PFSK-1 (cell line): ENCODE data around the gene CCDC137. TPM values are rescaled to one million over a fixed set of nuclear protein-coding genes. Genes with fewer than 3 reads are reported as not detected.
A peak's percentile ranks its signal among the peaks of the same experiment; 100 is the strongest.

Experiments
- FOXP2 ChIP-seq: optimal IDR thresholded peaks from 2 replicates; pipeline ENCODE3; 2011; ENCODE audit warnings: borderline replicate concordance, control low read depth, inconsistent platforms; ENCODE audit not compliant: insufficient read depth; ENCODE audit errors: extremely low read length, extremely low read depth
- POLR2AphosphoS5 ChIP-seq: IDR thresholded peaks from 2 replicates; pipeline ENCODE4 v1.6.1; 2012; ENCODE audit warnings: low read depth, mild to moderate bottlenecking, control low read depth, low read length, moderate library complexity
- SIN3A ChIP-seq: IDR thresholded peaks from 2 replicates; pipeline ENCODE4 v1.6.1; 2012; ENCODE audit warnings: mild to moderate bottlenecking, low read length, moderate library complexity, borderline replicate concordance; ENCODE audit not compliant: insufficient read depth
- TAF1 ChIP-seq: IDR thresholded peaks from 2 replicates; pipeline ENCODE4 v1.6.1; 2012; ENCODE audit warnings: low read length, control low read depth, borderline replicate concordance; ENCODE audit not compliant: insufficient read depth
- polyA plus RNA-seq: library from polyadenylated mRNA; unstranded; fragments of >200 nt; gene quantifications from one replicate; pipeline ENCODE4 v1.2.1, GENCODE V29; 2012; ENCODE audit warnings: low read depth, missing spikeins; ENCODE audit not compliant: insufficient read length
- TF ChIP-seq, protein P1 (sequence below), 2 experiments: IDR thresholded peaks; 2 replicates each; pipeline versions ENCODE4 v1.6.1 to v1.8.0; 2011 to 2012; ENCODE audit warnings: low read depth in 2 of 2, low read length in 2 of 2, control low read depth in 1 of 2, inconsistent platforms in 1 of 2, mild to moderate bottlenecking in 1 of 2, moderate library complexity in 1 of 2; ENCODE audit not compliant: insufficient read depth in 1 of 2

Gene CCDC137, protein sequence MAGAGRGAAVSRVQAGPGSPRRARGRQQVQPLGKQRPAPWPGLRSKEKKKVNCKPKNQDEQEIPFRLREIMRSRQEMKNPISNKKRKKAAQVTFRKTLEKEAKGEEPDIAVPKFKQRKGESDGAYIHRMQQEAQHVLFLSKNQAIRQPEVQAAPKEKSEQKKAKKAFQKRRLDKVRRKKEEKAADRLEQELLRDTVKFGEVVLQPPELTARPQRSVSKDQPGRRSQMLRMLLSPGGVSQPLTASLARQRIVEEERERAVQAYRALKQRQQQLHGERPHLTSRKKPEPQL
- polyA plus RNA-seq = 99.0 TPM

DNA sequence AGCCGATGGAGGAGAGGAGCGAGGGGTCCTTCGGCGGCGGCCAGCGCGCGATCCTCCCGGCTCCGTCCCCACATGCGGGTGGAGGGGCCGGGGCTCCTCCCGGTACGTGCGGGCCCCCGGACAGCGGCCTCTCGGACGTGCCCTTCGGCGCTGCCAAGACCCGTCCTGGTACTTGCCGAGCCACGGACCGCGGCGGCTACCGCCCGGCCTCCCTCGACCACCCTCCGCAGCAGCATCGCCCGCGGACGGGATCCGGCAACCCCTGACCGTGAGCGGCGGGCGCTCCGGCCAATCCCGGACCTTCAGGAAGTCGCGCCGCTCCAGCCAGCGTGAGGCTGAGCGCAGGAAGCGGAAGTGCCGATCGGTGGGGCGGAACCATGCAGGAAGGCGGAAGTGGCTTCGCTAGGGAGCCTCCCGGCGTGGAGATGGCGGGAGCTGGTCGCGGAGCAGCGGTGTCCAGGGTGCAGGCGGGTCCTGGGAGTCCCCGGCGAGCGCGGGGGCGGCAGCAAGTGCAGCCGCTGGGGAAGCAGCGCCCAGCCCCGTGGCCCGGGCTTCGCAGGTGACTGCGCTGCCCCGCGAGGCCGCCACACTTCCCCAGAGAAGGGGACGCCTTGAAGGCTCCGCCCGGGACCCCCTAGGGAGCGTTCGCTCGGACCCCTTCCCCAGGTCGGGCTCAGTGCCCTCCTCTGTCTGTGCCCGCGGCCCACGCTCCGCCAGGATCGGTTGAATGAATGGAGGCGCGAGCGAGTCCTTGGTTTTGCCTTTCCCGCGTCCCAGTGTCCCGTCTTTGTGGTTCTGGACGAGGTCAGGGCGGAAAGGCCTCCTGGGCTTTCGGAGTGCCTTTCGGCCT lies at the start of gene CCDC137, which contains the start of gene OXLD1:
Gene CCDC137, plus strand, starts transcription at position 396 of the 850 bp plus-strand sequence. Its CDS starts 30 bp downstream, at position 426.
Gene OXLD1, minus strand, starts transcription at position 264 of the 850 bp plus-strand sequence. Its CDS starts 28 bp downstream, at position 236.
- TF ChIP-seq POLR2AphosphoS5 = peak; percentile 82; the same call in 1 of the 2 replicates
- peak; percentile 96 for TF ChIP-seq FOXP2
- no peak; the same call in 1 of the 2 replicates for TF ChIP-seq SIN3A
- TF ChIP-seq, protein P1, sequence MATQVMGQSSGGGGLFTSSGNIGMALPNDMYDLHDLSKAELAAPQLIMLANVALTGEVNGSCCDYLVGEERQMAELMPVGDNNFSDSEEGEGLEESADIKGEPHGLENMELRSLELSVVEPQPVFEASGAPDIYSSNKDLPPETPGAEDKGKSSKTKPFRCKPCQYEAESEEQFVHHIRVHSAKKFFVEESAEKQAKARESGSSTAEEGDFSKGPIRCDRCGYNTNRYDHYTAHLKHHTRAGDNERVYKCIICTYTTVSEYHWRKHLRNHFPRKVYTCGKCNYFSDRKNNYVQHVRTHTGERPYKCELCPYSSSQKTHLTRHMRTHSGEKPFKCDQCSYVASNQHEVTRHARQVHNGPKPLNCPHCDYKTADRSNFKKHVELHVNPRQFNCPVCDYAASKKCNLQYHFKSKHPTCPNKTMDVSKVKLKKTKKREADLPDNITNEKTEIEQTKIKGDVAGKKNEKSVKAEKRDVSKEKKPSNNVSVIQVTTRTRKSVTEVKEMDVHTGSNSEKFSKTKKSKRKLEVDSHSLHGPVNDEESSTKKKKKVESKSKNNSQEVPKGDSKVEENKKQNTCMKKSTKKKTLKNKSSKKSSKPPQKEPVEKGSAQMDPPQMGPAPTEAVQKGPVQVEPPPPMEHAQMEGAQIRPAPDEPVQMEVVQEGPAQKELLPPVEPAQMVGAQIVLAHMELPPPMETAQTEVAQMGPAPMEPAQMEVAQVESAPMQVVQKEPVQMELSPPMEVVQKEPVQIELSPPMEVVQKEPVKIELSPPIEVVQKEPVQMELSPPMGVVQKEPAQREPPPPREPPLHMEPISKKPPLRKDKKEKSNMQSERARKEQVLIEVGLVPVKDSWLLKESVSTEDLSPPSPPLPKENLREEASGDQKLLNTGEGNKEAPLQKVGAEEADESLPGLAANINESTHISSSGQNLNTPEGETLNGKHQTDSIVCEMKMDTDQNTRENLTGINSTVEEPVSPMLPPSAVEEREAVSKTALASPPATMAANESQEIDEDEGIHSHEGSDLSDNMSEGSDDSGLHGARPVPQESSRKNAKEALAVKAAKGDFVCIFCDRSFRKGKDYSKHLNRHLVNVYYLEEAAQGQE (IDR thresholded peaks at IDR 0.05; ENCODE audit: insufficient read depth in 1 of 2, low read depth in 2 of 2, low read length in 2 of 2) = peak in 1 of 2 experiments; percentile 42; a peak in 1 of 4 replicates
- TF ChIP-seq TAF1 = peak; percentile 98

DNA sequence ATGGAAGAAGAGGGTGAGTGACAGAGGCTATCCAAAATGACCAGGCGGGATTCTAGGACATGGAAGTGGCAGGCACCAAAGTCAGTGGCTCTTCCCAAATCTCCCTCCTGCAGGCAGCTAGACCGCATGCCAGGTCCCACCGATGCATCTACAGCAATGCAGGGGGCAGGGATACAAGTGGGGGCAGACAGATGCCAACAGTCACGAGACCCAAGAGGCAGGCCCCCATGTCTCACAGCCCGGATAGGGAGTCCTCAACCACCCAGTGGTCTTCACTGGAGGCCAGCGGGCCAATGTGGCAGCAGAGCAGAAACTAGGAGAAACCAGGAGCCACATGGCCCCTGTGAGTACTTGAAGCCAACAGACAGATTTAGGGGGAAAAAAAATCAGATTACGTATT lies 49.7 kb upstream of the CCDC137 start:
- TF ChIP-seq, protein P1 (IDR thresholded peaks at IDR 0.05; ENCODE audit: insufficient read depth in 1 of 2, low read depth in 2 of 2, low read length in 2 of 2) = no peak
- no peak for TF ChIP-seq TAF1
- no peak for TF ChIP-seq POLR2AphosphoS5
- no peak for TF ChIP-seq FOXP2
- no peak for TF ChIP-seq SIN3A

DNA sequence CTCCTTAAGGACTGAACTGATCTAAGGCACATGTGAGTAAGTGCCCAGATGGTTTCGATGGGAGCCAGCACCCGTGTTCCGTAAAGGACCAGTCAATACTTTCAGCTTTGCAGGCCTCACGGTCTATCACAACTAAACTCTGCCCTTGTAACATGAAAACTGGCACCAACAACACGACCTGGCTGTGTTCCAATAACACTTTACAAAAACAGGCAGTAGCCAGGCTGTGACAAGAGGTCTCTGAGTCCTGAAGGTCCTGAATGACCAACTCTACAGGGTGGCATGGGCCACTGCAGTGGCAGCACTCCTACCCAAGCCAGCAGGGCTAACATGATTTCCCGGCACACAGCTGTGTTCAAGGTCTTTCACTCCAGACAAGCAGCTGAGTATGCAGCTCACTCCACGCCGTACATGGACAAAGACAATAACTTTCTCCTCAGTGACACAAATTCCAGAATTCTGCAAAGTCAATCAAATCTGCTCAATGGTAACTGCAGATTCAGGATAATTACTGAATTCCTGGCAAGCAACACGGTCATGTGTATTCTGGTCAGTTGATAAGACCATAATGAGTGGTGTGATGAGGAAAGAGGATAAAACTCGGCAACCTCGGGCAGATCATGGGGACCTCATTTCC lies 44.9 kb upstream of the CCDC137 start:
- TF ChIP-seq, protein P1 (IDR thresholded peaks at IDR 0.05; ENCODE audit: insufficient read depth in 1 of 2, low read depth in 2 of 2, low read length in 2 of 2) = no peak
- TF ChIP-seq FOXP2 = no peak
- TF ChIP-seq TAF1 = no peak
- no peak for TF ChIP-seq SIN3A
- no peak for TF ChIP-seq POLR2AphosphoS5

DNA sequence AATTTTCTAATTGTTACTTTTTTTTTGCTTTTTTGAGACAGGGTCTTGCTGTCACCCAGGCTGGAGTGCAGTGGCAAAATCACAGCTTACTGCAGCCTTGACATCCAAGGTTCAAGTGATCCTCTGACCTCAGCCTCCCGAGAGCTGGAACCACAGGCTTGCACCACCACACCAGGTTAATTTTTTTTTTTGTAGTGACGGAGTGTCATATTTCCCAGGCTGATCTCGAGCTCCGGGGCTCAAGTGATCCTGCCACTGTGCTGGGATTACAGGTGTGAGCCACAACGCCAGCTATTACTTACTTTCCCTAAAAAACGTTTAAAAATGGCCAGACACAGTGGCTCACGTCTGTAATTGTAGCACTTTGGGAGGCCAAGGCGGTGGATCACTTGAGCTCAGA lies 36.3 kb upstream of the CCDC137 start:
- TF ChIP-seq TAF1 (no peak), POLR2AphosphoS5 (no peak), FOXP2 (no peak), SIN3A (no peak)
- TF ChIP-seq, protein P1 (IDR thresholded peaks at IDR 0.05; ENCODE audit: insufficient read depth in 1 of 2, low read depth in 2 of 2, low read length in 2 of 2) = no peak
